GM12878 (cell line): ENCODE results near the gene SUGCT. TPM values are rescaled to one million over a fixed set of nuclear protein-coding genes. Genes with fewer than 3 reads are reported as not detected.

ENCODE experiments used
- ATAC-seq: fragments of 200-7000 bp; cut with Tn5 transposase; 3 replicates; pipeline ENCODE4 v1.9.1; 2020; ENCODE audit warnings: mild to moderate bottlenecking, moderate library complexity
- BruUV-seq: library from RNA; stranded (reverse); fragments of 400-500 nt; replicated peaks from 2 replicates; lab custom pipeline; 2021; lab: Mats Ljungman, UMichigan
- CTCF ChIA-PET: fragments of 300-600 bp; sonication (Branson Sonifier 250); formaldehyde crosslinking; extraction: SDS; loops from one replicate; lab custom pipeline; 2021; ENCODE audit warnings: inconsistent platforms; lab: Yijun Ruan, JAX
- POLR2A ChIA-PET: fragments of 350-600 bp; formaldehyde crosslinking; extraction: SDS; loops from one replicate; lab custom pipeline; 2021; ENCODE audit warnings: inconsistent platforms; lab: Charles Lee
- RAD21 ChIA-PET: fragments of 300-600 bp; sonication (Branson Sonifier 250); formaldehyde crosslinking; loops from one replicate; lab custom pipeline; 2023; ENCODE audit warnings: antibody characterized with exemption; ENCODE audit not compliant: unreplicated experiment; lab: Charles Lee
- SMC1A ChIA-PET: fragments of 300-600 bp; sonication (Branson Sonifier 250); formaldehyde crosslinking; loops from one replicate; lab custom pipeline; 2023; ENCODE audit not compliant: unreplicated experiment, uncharacterized antibody; lab: Charles Lee
- DNase-seq: peaks from one replicate; pipeline ENCODE4 v3.0.0-alpha.2; 2011; ENCODE audit warnings: low read depth, low spot score
- FAIRE-seq: peaks from 3 replicates; lab custom pipeline; 2011; peaks lifted over from hg19 to GRCh38; lab: Jason Lieb, UNC
- H2AFZ ChIP-seq: 2 replicates; pipeline ENCODE4 v1.6.0; 2011; ENCODE audit warnings: low read depth, low read length, control low read depth; ENCODE audit not compliant: control insufficient read depth
- H3K27ac ChIP-seq: 2 replicates; pipeline ENCODE4 v1.5.1; 2011; ENCODE audit warnings: control low read depth; ENCODE audit not compliant: control insufficient read depth, insufficient read depth
- H3K27me3 ChIP-seq, 2 experiments: replicated peaks in 1 of 2; 2 replicates each; pipeline versions ENCODE4 v1.6.0 to v1.6.1; 2011; ENCODE audit warnings: low read length in 1 of 2; ENCODE audit not compliant: control insufficient read depth in 2 of 2, insufficient read depth in 2 of 2
- H3K36me3 ChIP-seq, 2 experiments: 2 replicates each; pipeline ENCODE4 v1.5.1; 2011; ENCODE audit warnings: low read length in 1 of 2; ENCODE audit not compliant: control insufficient read depth in 2 of 2, insufficient read depth in 2 of 2
- H3K4me1 ChIP-seq: 2 replicates; pipeline ENCODE4 v1.6.1; 2011; ENCODE audit warnings: mild to moderate bottlenecking, low read length, moderate library complexity, mixed read lengths; ENCODE audit not compliant: control insufficient read depth, insufficient read depth
- H3K4me2 ChIP-seq: 2 replicates; pipeline ENCODE4 v1.6.0; 2011; ENCODE audit warnings: control low read depth; ENCODE audit not compliant: control insufficient read depth, insufficient read depth
- H3K4me3 ChIP-seq: fragments of 200-600 bp; sonication (generic); 2 replicates; pipeline ENCODE4 v1.5.1; 2016
- H3K79me2 ChIP-seq: 2 replicates; pipeline ENCODE4 v1.6.0; 2011; ENCODE audit warnings: low read length; ENCODE audit not compliant: control insufficient read depth, insufficient read depth
- H3K9ac ChIP-seq: 2 replicates; pipeline ENCODE4 v1.8.0; 2011; ENCODE audit warnings: low read length, control low read depth, mixed read lengths; ENCODE audit not compliant: control insufficient read depth, insufficient read depth
- H3K9me3 ChIP-seq: replicated peaks from 3 replicates; pipeline ENCODE4 v1.5.1; 2011; ENCODE audit warnings: mild to moderate bottlenecking, low read length; ENCODE audit not compliant: control insufficient read depth, insufficient read depth
- H4K20me1 ChIP-seq: 2 replicates; pipeline ENCODE4 v1.6.0; 2011; ENCODE audit not compliant: control insufficient read depth, insufficient read depth
- ATF2 ChIP-seq: IDR thresholded peaks from 2 replicates; pipeline ENCODE4 v1.6.1; 2012; ENCODE audit warnings: low read length, inconsistent platforms
- BCL11A ChIP-seq: IDR thresholded peaks from 2 replicates; pipeline ENCODE4 v1.6.1; 2011; ENCODE audit warnings: low read depth, low read length
- CHD2 ChIP-seq: IDR thresholded peaks from 2 replicates; pipeline ENCODE4 v1.6.1; 2011; ENCODE audit warnings: low read depth, low read length, improper control_type of control experiment, borderline replicate concordance
- CTCF ChIP-seq, 3 experiments: IDR thresholded peaks in 2 of 3; conservative IDR thresholded peaks in 1 of 3; 2 replicates each; pipeline ENCODE4 v1.5.1; 2011; ENCODE audit warnings: low read depth in 3 of 3, low read length in 3 of 3, mild to moderate bottlenecking in 3 of 3, control low read depth in 2 of 3, moderate library complexity in 2 of 3, inconsistent platforms in 1 of 3, mixed read lengths in 1 of 3; ENCODE audit not compliant: control insufficient read depth in 2 of 3, insufficient read depth in 1 of 3; ENCODE audit errors: extremely low read depth in 1 of 3
- LARP7 ChIP-seq: fragments of 450-650 bp; IDR thresholded peaks from 2 replicates; pipeline ENCODE4 v1.6.1; 2017; ENCODE audit warnings: mild to moderate bottlenecking
- MLLT1 ChIP-seq: fragments of 450-650 bp; IDR thresholded peaks from 2 replicates; pipeline ENCODE4 v1.6.1; 2016; ENCODE audit warnings: mild to moderate bottlenecking
- MYB ChIP-seq: fragments of 150-350 bp; IDR thresholded peaks from 2 replicates; pipeline ENCODE4 v1.6.1; 2014; ENCODE audit warnings: mild to moderate bottlenecking, low read depth, low read length, borderline replicate concordance
- NR2C2 ChIP-seq: IDR thresholded peaks from 2 replicates; pipeline ENCODE4 v1.6.1; 2011; ENCODE audit warnings: borderline replicate concordance, low read depth; ENCODE audit not compliant: control insufficient read depth, insufficient read length
- NR2F1 ChIP-seq: fragments of 450-650 bp; conservative IDR thresholded peaks from 2 replicates; pipeline ENCODE4 v1.6.1; 2017; ENCODE audit warnings: mild to moderate bottlenecking
- RAD21 ChIP-seq: IDR thresholded peaks from 2 replicates; pipeline ENCODE4 v1.6.1; 2011; ENCODE audit warnings: mild to moderate bottlenecking, low read depth, low read length, moderate library complexity; ENCODE audit not compliant: insufficient read depth
- SMARCA5 ChIP-seq: fragments of 450-650 bp; IDR thresholded peaks from 2 replicates; pipeline ENCODE4 v1.6.1; 2017; ENCODE audit warnings: mild to moderate bottlenecking
- STAT1 ChIP-seq: fragments of 450-650 bp; conservative IDR thresholded peaks from 2 replicates; pipeline ENCODE4 v1.6.1; 2014; ENCODE audit warnings: antibody characterized with exemption, mild to moderate bottlenecking
- YY1 ChIP-seq: IDR thresholded peaks from 2 replicates; pipeline ENCODE4 v1.6.1; 2011; ENCODE audit warnings: low read depth, mild to moderate bottlenecking, low read length
- ZBTB11 ChIP-seq: fragments of 450-650 bp; formaldehyde crosslinking; IDR thresholded peaks from 2 replicates; pipeline ENCODE4 v1.5.0; 2022; ENCODE audit warnings: mild to moderate bottlenecking, missing genetic modification characterization
- ZNF207 ChIP-seq: fragments of 450-650 bp; IDR thresholded peaks from 2 replicates; pipeline ENCODE4 v1.6.1; 2014; ENCODE audit warnings: antibody characterized with exemption, mild to moderate bottlenecking, borderline replicate concordance
- WGBS: methylation state at CpG from one replicate; pipeline ENCODE4 v1.1.6; 2016; ENCODE audit warnings: low lambda C conversion rate; ENCODE audit not compliant: insufficient replicate concordance, insufficient coverage; ENCODE audit errors: missing lambda C conversion rate; 5-methylcytosine and 5-hydroxymethylcytosine counted together
- in situ Hi-C: fragments of 300-500 bp; cut with MboI; formaldehyde crosslinking; loops from 9 replicates; pipeline ENCODE4 v1.14.3; 2018; ENCODE audit warnings: mixed read lengths
- intact Hi-C: fragments of 100-400 bp; cut with micrococcal nuclease; formaldehyde crosslinking; loops from one replicate; pipeline ENCODE4 v1.14.2; 2022; ENCODE audit not compliant: unreplicated experiment
- polyA plus RNA-seq, 11 experiments: library from polyadenylated mRNA; depleted of rRNA in 4 of 11; unstranded in 6 of 11; stranded (reverse) in 5 of 11; fragments of >200 nt; fragmentation: Nextera tagmentation in 4 of 11; fragmentation: Illumina TruSeq in 1 of 11; extraction: Ambion mirVana in 4 of 11; extraction: Trizol in 1 of 11; gene quantifications; 1 replicate in 1 of 11; 2 replicates in 10 of 11; pipeline versions ENCODE4 v1.2.1 to v1.2.3, GENCODE V29; 2011 to 2016; ENCODE audit warnings: inconsistent platforms in 2 of 11, missing spikeins in 2 of 11, low read depth in 1 of 11
- total RNA-seq, 4 experiments: library from RNA; depleted of rRNA in 3 of 4; stranded (reverse); fragments of >200 nt in 3 of 4; fragmentation: Illumina TruSeq in 1 of 4; extraction: Trizol in 1 of 4; gene quantifications; 2 replicates each; pipeline versions ENCODE4 v1.2.1 to v1.2.3, GENCODE V29; 2013 to 2021

SUGCT gene
- total and polyA plus RNA-seq, 10 of the 15 experiments (the other 5 are each of a cell fraction or from before 2014, with no cell fraction given) = 0.08 to 1.2 (median 0.67) TPM; not detected in 1

- H3K9ac ChIP-seq = no peak overlapping the region
- H3K36me3 ChIP-seq = no peaks in the 10 kb centered on the region
- no peaks in the 10 kb centered on the region for H4K20me1 ChIP-seq
- no peaks in the 10 kb centered on the region for H3K27me3 ChIP-seq
- DNase-seq = no peak
- POLR2A ChIA-PET = no interaction called here
- H3K79me2 ChIP-seq = no peaks in the 10 kb centered on the region
- no TSS peak for BruUV-seq
- RAD21 ChIA-PET = no interaction called here
- no peak overlapping the region for H3K4me2 ChIP-seq
- no peaks in the 10 kb centered on the region for H3K9me3 ChIP-seq
- WGBS = 11% methylated on average over 2 of the region's 2 CpGs
- no peak overlapping the region for H3K27ac ChIP-seq
- H3K4me3 ChIP-seq = no peak overlapping the region
- SMC1A ChIA-PET = interaction anchor here (1.3 to 1.4 kb wide), 2 partner anchors 14 to 22 kb away, joined by 3 to 4 read pairs; no protein-coding TSS in a partner anchor
- in situ Hi-C loops (no loop called here), intact Hi-C loops (no loop called here)
- ATAC-seq = no peak
- no peaks in the 10 kb centered on the region for H3K4me1 ChIP-seq
- no peak for FAIRE-seq
- CTCF ChIA-PET = no interaction called here
- H2AFZ ChIP-seq = no peak overlapping the region
- TF ChIP-seq STAT1 (no peak), NR2F1 (no peak), SMARCA5 (no peak), MYB (no peak), LARP7 (no peak), RAD21 (no peak), CHD2 (no peak), MLLT1 (no peak), NR2C2 (no peak), ATF2 (no peak), CTCF (IDR thresholded peaks at IDR 0.05 in 2 of 3, conservative IDR thresholded peaks at IDR 0.05 in 1 of 3; ENCODE audit: control insufficient read depth in 2 of 3, extremely low read depth in 1 of 3, insufficient read depth in 1 of 3, low read depth in 3 of 3, low read length in 3 of 3) (no peak), ZBTB11 (CRISPR knock-in tag) (no peak), ZNF207 (no peak), YY1 (no peak), BCL11A (no peak)
Observed at GRCh38 chr7:40881405-40881926, 746.7 kb downstream of the SUGCT start.
